SK-N-SH treated with all-trans-retinoic acid at 6 μM for 48 hours (cell line): ENCODE data around the gene OR5I1.

ENCODE experiments used
- ARNTL ChIP-seq: fragments of 450-650 bp; formaldehyde crosslinking; IDR thresholded peaks from 2 replicates; pipeline ENCODE4 v1.5.0; 2020; ENCODE audit warnings: low read depth, mild to moderate bottlenecking, moderate library complexity, borderline replicate concordance
- CREB5 ChIP-seq: fragments of 250-450 bp; sonication (Bioruptor Pico); IDR thresholded peaks from 2 replicates; pipeline ENCODE4 v1.5.1; 2020; ENCODE audit warnings: low read depth, mild to moderate bottlenecking, moderate library complexity
- CSDC2 ChIP-seq: fragments of 250-450 bp; sonication (Bioruptor Pico); IDR thresholded peaks from 2 replicates; pipeline ENCODE4 v1.5.0; 2020; ENCODE audit warnings: mild to moderate bottlenecking, moderate library complexity
- CSRNP3 ChIP-seq: fragments of 250-450 bp; sonication (Bioruptor Pico); IDR thresholded peaks from 2 replicates; pipeline ENCODE4 v1.5.1; 2021; ENCODE audit warnings: mild to moderate bottlenecking, moderate library complexity
- ISL1 ChIP-seq: fragments of 250-450 bp; sonication (Bioruptor Pico); IDR thresholded peaks from 2 replicates; pipeline ENCODE4 v2.1.2; 2022; ENCODE audit warnings: mild to moderate bottlenecking, moderate library complexity
- PATZ1 ChIP-seq: fragments of 250-450 bp; sonication (Bioruptor Pico); IDR thresholded peaks from 2 replicates; pipeline ENCODE4 v1.8.0; 2020; ENCODE audit warnings: mild to moderate bottlenecking, moderate library complexity, borderline replicate concordance
- POU6F1 ChIP-seq: fragments of 250-450 bp; sonication (Bioruptor Pico); IDR thresholded peaks from 2 replicates; pipeline ENCODE4 v1.8.0; 2021; ENCODE audit warnings: low read depth, mild to moderate bottlenecking, moderate library complexity, borderline replicate concordance
- PPARA ChIP-seq: fragments of 250-450 bp; sonication (Bioruptor Pico); IDR thresholded peaks from 2 replicates; pipeline ENCODE4 v1.5.0; 2020; ENCODE audit warnings: mild to moderate bottlenecking, borderline replicate concordance
- RARB ChIP-seq: fragments of 250-450 bp; sonication (Bioruptor Pico); IDR thresholded peaks from 2 replicates; pipeline ENCODE4 v1.8.0; 2021; ENCODE audit warnings: mild to moderate bottlenecking, moderate library complexity
- SNAI2 ChIP-seq: fragments of 250-450 bp; sonication (Bioruptor Pico); IDR thresholded peaks from 2 replicates; pipeline ENCODE4 v1.5.0; 2020; ENCODE audit warnings: mild to moderate bottlenecking, moderate library complexity
- TCF4 ChIP-seq: fragments of 250-450 bp; sonication (Bioruptor Pico); IDR thresholded peaks from 2 replicates; pipeline ENCODE4 v1.8.0; 2021; ENCODE audit warnings: mild to moderate bottlenecking, moderate library complexity, borderline replicate concordance
- TOX ChIP-seq: fragments of 250-450 bp; sonication (Bioruptor Pico); IDR thresholded peaks from 2 replicates; pipeline ENCODE4 v1.8.0; 2021; ENCODE audit warnings: mild to moderate bottlenecking, moderate library complexity, borderline replicate concordance
- ZFP3 ChIP-seq: fragments of 250-450 bp; sonication (Bioruptor Pico); IDR thresholded peaks from 2 replicates; pipeline ENCODE4 v1.5.0; 2020; ENCODE audit warnings: mild to moderate bottlenecking, moderate library complexity
- ZFP30 ChIP-seq: fragments of 450-650 bp; formaldehyde crosslinking; IDR thresholded peaks from 2 replicates; pipeline ENCODE4 v1.5.0; 2022; ENCODE audit warnings: mild to moderate bottlenecking, moderate library complexity

- TF ChIP-seq CREB5 (CRISPR knock-in tag): no peak
- no peak for TF ChIP-seq ARNTL (CRISPR knock-in tag)
- no peak for TF ChIP-seq CSDC2
- no peak for TF ChIP-seq RARB
- no peak for TF ChIP-seq PATZ1 (CRISPR knock-in tag)
- no peak for TF ChIP-seq ZFP3 (CRISPR knock-in tag)
- TF ChIP-seq CSRNP3 (CRISPR knock-in tag): no peak
- TF ChIP-seq ZFP30 (CRISPR knock-in tag): no peak
- no peak for TF ChIP-seq TCF4
- no peak for TF ChIP-seq ISL1 (CRISPR knock-in tag)
- TF ChIP-seq POU6F1 (CRISPR knock-in tag): no peak
- TF ChIP-seq SNAI2 (CRISPR knock-in tag): no peak
- no peak for TF ChIP-seq PPARA
- no peak for TF ChIP-seq TOX (CRISPR knock-in tag)
These were observed 30.2 kb upstream of the OR5I1 start for GRCh38 chr11:55966391-55966790.
